GM19395 (cell line): Measurements from ENCODE around the gene ACYP2.
"Not testable (repeated sequence)": the region's sequence is repeated elsewhere in the genome, so short reads cannot be mapped to it uniquely, and the experiment has no call there.

Experiments used
- ATAC-seq: cut with Tn5 transposase; IDR thresholded peaks from one replicate; pipeline ENCODE4 v1.9.1; 2021; ENCODE audit warnings: mild to moderate bottlenecking, moderate library complexity; ENCODE audit not compliant: unreplicated experiment

Gene ACYP2

GRCh38 chr2:54262015-54262765 lies 146.8 kb downstream of the ACYP2 start:
- no peak for ATAC-seq

- ATAC-seq, result not testable (repeated sequence)
Measured at GRCh38 chr2:54265081-54265480, 149.7 kb downstream of the ACYP2 start.

GRCh38 chr2:54267577-54267976 lies 152.2 kb downstream of the ACYP2 start:
- no peak for ATAC-seq

GRCh38 chr2:54271189-54271588 lies 155.8 kb downstream of the ACYP2 start:
- no peak for ATAC-seq

- peak; percentile 96 for ATAC-seq
Measured at GRCh38 chr2:54271843-54272627, 156.6 kb downstream of the ACYP2 start.

GRCh38 chr2:54274781-54275242 lies 159.4 kb downstream of the ACYP2 start:
- no peak for ATAC-seq

GRCh38 chr2:54275541-54275940 lies 160.1 kb downstream of the ACYP2 start:
- no peak for ATAC-seq

GRCh38 chr2:54279385-54279784 lies 164.0 kb downstream of the ACYP2 start:
- ATAC-seq, result no peak

GRCh38 chr2:54284826-54285225 lies 169.4 kb downstream of the ACYP2 start:
- no peak for ATAC-seq

- ATAC-seq, result no peak
Measured at GRCh38 chr2:54285451-54285850, 170.0 kb downstream of the ACYP2 start.

- ATAC-seq, result no peak
Measured at GRCh38 chr2:54287532-54287931, 172.1 kb downstream of the ACYP2 start.

- no peak for ATAC-seq
Measured at GRCh38 chr2:54289917-54290316, 174.5 kb downstream of the ACYP2 start.

GRCh38 chr2:54290356-54291025 lies 175.1 kb downstream of the ACYP2 start:
- no peak for ATAC-seq

GRCh38 chr2:54294665-54295064 lies 179.2 kb downstream of the ACYP2 start:
- ATAC-seq, result not testable (repeated sequence)

- ATAC-seq, result no peak
Measured at GRCh38 chr2:54295911-54296310, 180.5 kb downstream of the ACYP2 start.

GRCh38 chr2:54298514-54298913 lies 183.1 kb downstream of the ACYP2 start:
- ATAC-seq, result no peak

- no peak for ATAC-seq
Measured at GRCh38 chr2:54303631-54304030, 188.2 kb downstream of the ACYP2 start.

GRCh38 chr2:54306556-54306955 lies 191.1 kb downstream of the ACYP2 start:
- no peak for ATAC-seq

- no peak for ATAC-seq
Measured at GRCh38 chr2:54308186-54308585, 192.8 kb downstream of the ACYP2 start.

GRCh38 chr2:54308782-54309181 lies 193.4 kb downstream of the ACYP2 start:
- no peak for ATAC-seq

- no peak for ATAC-seq
Measured at GRCh38 chr2:54310311-54310710, 194.9 kb downstream of the ACYP2 start.

- ATAC-seq, result no peak
Measured at GRCh38 chr2:54310961-54311360, 195.5 kb downstream of the ACYP2 start.
